GM23248 (cell line): ENCODE results near the gene ABCD2.

Experiments used
- EZH2 ChIP-seq: fragments of 200-600 bp; sonication (generic); IDR thresholded peaks from 2 replicates; pipeline ENCODE4 v1.6.1; 2018; ENCODE audit warnings: antibody characterized with exemption, mild to moderate bottlenecking; ENCODE audit not compliant: insufficient read depth, poor library complexity, severe bottlenecking
- EZH2phosphoT487 ChIP-seq: fragments of 200-600 bp; sonication (generic); IDR thresholded peaks from 2 replicates; pipeline ENCODE4 v1.6.1; 2018; ENCODE audit warnings: antibody characterized with exemption, moderate library complexity, mild to moderate bottlenecking, low read depth; ENCODE audit not compliant: insufficient read depth

DNA sequence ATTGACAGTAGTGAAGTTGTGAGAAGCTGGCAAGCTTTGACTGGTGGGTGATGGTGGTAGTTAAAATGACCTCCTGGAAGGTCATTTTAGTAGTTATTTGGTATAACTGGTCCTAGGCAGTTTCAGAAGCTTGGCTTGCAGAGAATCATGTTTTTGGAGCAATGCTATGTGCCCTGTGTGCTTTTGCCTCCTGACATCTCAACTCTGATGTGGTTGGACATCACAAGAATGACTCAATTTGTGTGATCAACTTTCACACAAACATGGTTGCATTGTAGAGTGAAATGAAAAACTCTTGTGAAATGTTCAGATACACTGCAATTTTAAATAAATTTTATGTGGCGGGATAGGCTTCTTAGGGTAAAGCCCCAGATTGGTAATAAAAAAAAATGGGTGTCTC is 8.3 kb upstream of the ABCD2 start:
- TF ChIP-seq EZH2phosphoT487: no peak
- no peak for TF ChIP-seq EZH2
